Breast epithelium (tissue), 4 donors: ENCODE data around the gene SLBP. TPM values are rescaled to one million over a fixed set of nuclear protein-coding genes. Genes with fewer than 3 reads are reported as not detected.
A peak's percentile ranks its signal among the peaks of the same experiment; 100 is the strongest.

Experiments
- DNase-seq, 2 donors: peaks; one replicate each; pipeline ENCODE4 v3.0.0-alpha.2; 2019; ENCODE audit warnings: low spot score in 2 of 2
- H3K27ac ChIP-seq, 2 donors: fragments of 200-600 bp; sonication (generic) in 1 of 2; one replicate each; pipeline ENCODE4 v1.5.1; 2016 to 2019; ENCODE audit warnings: mild to moderate bottlenecking in 1 of 2
- H3K27me3 ChIP-seq, 2 donors: fragments of 200-600 bp; sonication (generic) in 1 of 2; one replicate each; pipeline versions ENCODE4 v1.5.1 to v1.6.0; 2017 to 2019; ENCODE audit warnings: control low read depth in 1 of 2, mild to moderate bottlenecking in 1 of 2
- H3K36me3 ChIP-seq: fragments of 200-600 bp; one replicate; pipeline ENCODE4 v1.5.1; 2019
- H3K4me1 ChIP-seq, 2 donors: fragments of 200-600 bp; sonication (generic); one replicate each; pipeline ENCODE4 v1.5.1; 2016 to 2019; ENCODE audit warnings: control low read depth in 1 of 2
- H3K4me3 ChIP-seq, 3 donors: fragments of 200-600 bp; sonication (generic); 1 replicate in 2 of 3; 2 replicates in 1 of 3; pipeline ENCODE4 v1.5.1; 2016 to 2019; ENCODE audit warnings: mild to moderate bottlenecking in 3 of 3, moderate library complexity in 2 of 3
- H3K9me3 ChIP-seq, 2 donors: fragments of 200-600 bp; sonication (generic) in 1 of 2; one replicate each; pipeline ENCODE4 v1.5.1; 2016 to 2019; ENCODE audit warnings: control low read depth in 1 of 2
- POLR2A ChIP-seq: fragments of 450-650 bp; IDR thresholded peaks from one replicate; pipeline ENCODE4 v1.6.1; 2016; ENCODE audit warnings: antibody characterized with exemption, mild to moderate bottlenecking, moderate library complexity
- POLR2AphosphoS5 ChIP-seq, 3 donors: sonication (generic); formaldehyde crosslinking; IDR thresholded peaks; one replicate each; pipeline ENCODE4 v1.6.1; 2017; ENCODE audit warnings: antibody characterized with exemption in 3 of 3
- intact Hi-C: fragments of 100-400 bp; cut with DNase I; formaldehyde crosslinking; loops from one replicate; pipeline ENCODE4 v1.15.1; 2023; ENCODE audit warnings: low total_unique reads
- total RNA-seq, 3 donors: library from RNA; depleted of rRNA; stranded (reverse); fragments of >200 nt; gene quantifications; one replicate each; pipeline ENCODE4 v1.1.0, GENCODE V29; 2016
- TF ChIP-seq, protein P1 (sequence below), 3 donors: fragments of 450-650 bp; IDR thresholded peaks; one replicate each; pipeline ENCODE4 v1.5.1; 2016 to 2017; ENCODE audit warnings: antibody characterized with exemption in 3 of 3, mild to moderate bottlenecking in 3 of 3, moderate library complexity in 3 of 3

Gene SLBP
- total RNA-seq, 3 donors from 2014 or later: 45.1 to 52.0 (median 45.6) TPM

- Histone ChIP-seq H3K4me1 (peaks cover 8 to 15% of the 10 kb centered on the region in 2 donors), H3K36me3 (no peaks in the 10 kb centered on the region), H3K27me3 (no peaks in the 10 kb centered on the region), H3K27ac (peak overlapping the region; percentile 88 to 90), H3K9me3 (no peaks in the 10 kb centered on the region), H3K4me3 (peak overlapping the region; percentile 63 to 83 (median 80))
- TF ChIP-seq POLR2A: no peak
- peak in 1 of 3 donors; percentile 13 for TF ChIP-seq POLR2AphosphoS5 (IDR thresholded peaks at IDR 0.05)
- DNase-seq: no peak
- intact Hi-C loops: no loop called here
Observed at GRCh38 chr4:1720163-1720983, 8.3 kb upstream of the SLBP start.

DNA sequence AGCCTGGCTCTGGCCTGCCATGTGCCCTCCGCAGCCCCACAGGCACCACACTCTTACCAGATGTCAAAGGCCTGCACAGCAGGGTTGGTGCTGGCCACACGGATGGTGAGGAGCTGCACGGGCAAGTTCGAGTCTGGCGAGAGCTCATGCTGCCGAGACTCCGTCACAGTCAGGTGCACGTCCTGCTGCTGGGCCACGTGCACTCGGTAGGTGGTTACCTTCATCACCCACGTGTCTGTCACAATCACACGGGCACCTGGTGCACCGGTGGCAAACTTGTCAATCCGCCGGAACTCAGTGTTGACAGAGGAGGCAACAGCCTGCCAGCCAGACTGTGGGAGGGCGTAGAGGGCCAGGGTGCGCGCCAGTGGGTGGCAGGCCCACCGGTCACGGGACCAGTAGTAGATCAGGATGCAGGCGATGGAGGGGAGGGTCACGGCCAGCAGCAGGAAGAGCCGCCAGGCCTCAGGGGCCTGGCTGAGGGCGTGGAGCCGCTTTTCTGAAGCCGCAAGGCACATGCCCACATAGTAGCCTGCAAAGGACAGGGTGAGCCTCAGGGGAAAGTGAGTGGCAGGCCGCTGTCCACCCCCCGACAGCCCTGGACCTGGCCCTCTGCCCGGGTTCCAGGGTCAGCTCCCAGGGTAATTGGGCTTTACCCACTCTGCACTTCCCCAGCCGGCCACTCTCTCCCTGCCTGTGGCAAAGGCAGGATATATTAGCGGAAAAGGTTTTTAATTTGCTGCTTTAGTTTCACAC lies 6.2 kb upstream of the SLBP start:
- H3K4me1 ChIP-seq: peaks cover 10 to 21% of the 10 kb centered on the region in 2 donors
- H3K27me3 ChIP-seq: no peaks in the 10 kb centered on the region
- no peaks in the 10 kb centered on the region for H3K36me3 ChIP-seq
- no peaks in the 10 kb centered on the region for H3K9me3 ChIP-seq
- no peak overlapping the region for H3K4me3 ChIP-seq
- TF ChIP-seq POLR2AphosphoS5 (IDR thresholded peaks at IDR 0.05): no peak
- no peak for TF ChIP-seq POLR2A
- TF ChIP-seq, protein P1, sequence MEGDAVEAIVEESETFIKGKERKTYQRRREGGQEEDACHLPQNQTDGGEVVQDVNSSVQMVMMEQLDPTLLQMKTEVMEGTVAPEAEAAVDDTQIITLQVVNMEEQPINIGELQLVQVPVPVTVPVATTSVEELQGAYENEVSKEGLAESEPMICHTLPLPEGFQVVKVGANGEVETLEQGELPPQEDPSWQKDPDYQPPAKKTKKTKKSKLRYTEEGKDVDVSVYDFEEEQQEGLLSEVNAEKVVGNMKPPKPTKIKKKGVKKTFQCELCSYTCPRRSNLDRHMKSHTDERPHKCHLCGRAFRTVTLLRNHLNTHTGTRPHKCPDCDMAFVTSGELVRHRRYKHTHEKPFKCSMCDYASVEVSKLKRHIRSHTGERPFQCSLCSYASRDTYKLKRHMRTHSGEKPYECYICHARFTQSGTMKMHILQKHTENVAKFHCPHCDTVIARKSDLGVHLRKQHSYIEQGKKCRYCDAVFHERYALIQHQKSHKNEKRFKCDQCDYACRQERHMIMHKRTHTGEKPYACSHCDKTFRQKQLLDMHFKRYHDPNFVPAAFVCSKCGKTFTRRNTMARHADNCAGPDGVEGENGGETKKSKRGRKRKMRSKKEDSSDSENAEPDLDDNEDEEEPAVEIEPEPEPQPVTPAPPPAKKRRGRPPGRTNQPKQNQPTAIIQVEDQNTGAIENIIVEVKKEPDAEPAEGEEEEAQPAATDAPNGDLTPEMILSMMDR (IDR thresholded peaks at IDR 0.05): no peak
- intact Hi-C loops: no loop called here
- peak overlapping the region in 1 of 2 donors; percentile 40 for H3K27ac ChIP-seq
- no peak for DNase-seq

- no peak for DNase-seq
- intact Hi-C loops: no loop called here
- Histone ChIP-seq H3K27ac (no peak overlapping the region), H3K27me3 (no peaks in the 10 kb centered on the region), H3K36me3 (no peaks in the 10 kb centered on the region), H3K9me3 (no peaks in the 10 kb centered on the region), H3K4me1 (peaks cover 13 to 22% of the 10 kb centered on the region in 2 donors), H3K4me3 (no peak overlapping the region)
- TF ChIP-seq POLR2A: no peak
Observed at GRCh38 chr4:1717129-1718094, 5.3 kb upstream of the SLBP start.

DNA sequence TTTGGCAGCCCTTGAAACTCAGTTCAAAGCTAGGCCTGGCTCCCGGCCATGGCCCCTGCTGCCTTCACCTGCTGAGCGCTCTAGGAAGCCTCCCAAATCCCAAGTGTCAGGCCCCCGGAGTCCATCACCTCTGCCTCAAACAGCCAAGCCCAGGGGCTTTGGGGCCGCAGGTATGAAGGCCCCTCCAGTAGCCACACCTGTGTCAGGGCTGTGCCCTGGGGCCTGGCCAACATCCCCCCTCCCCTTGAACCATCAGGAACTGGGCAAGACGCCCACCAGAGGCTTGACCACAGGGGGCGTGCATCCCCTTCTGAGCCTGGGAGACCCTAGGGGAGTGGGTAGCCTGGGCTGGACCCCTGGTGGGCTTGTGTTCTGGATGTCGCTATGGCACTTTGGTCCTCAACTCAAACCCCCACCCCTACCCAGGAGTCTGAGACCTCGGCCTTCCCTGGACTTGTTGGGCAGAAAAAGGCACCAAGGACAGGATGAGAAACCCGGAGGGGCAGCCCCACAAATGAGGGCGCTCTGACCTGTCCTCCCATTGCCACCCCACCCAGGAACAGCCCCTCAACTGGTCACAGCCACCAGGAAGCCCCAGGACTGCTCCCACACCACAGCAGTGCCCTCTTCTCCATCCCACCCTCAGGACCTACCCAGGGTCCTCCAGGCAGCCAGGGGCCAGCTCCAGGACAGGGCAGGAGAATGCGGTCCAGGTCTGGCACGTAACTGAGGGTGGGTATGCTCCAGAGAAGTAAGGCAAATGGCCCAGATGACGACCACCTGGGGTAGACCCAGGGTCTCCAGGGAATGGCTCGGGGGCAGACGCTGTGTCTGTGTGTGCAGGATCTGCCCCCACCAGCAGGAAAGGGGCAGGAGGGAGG lies 4.2 kb upstream of the SLBP start:
- Histone ChIP-seq H3K27me3 (no peaks in the 10 kb centered on the region), H3K4me3 (no peak overlapping the region), H3K36me3 (no peaks in the 10 kb centered on the region), H3K4me1 (peaks cover 8 to 16% of the 10 kb centered on the region in 2 donors), H3K9me3 (no peaks in the 10 kb centered on the region), H3K27ac (no peak overlapping the region)
- intact Hi-C loops: no loop called here
- no peak for TF ChIP-seq POLR2A
- TF ChIP-seq POLR2AphosphoS5 (IDR thresholded peaks at IDR 0.05): no peak
- TF ChIP-seq, protein P1 (IDR thresholded peaks at IDR 0.05): no peak
- DNase-seq: no peak

- H3K4me1 ChIP-seq: peaks cover 8 to 16% of the 10 kb centered on the region in 2 donors
Observed at GRCh38 chr4:1715002-1715758, 3.1 kb upstream of the SLBP start.

More at GRCh38 chr4:1715002-1715758, 3.1 kb upstream of the SLBP start:
- no peak for DNase-seq
- H3K36me3 ChIP-seq: no peaks in the 10 kb centered on the region
- H3K4me3 ChIP-seq: no peak overlapping the region
- no peaks in the 10 kb centered on the region for H3K9me3 ChIP-seq
- TF ChIP-seq, protein P1 (IDR thresholded peaks at IDR 0.05): no peak
- no peak for TF ChIP-seq POLR2AphosphoS5 (IDR thresholded peaks at IDR 0.05)
- TF ChIP-seq POLR2A: no peak
- H3K27ac ChIP-seq: no peak overlapping the region
- intact Hi-C loops: no loop called here
- no peaks in the 10 kb centered on the region for H3K27me3 ChIP-seq
